HG02870 (cell line): ENCODE measurements around the gene CENPW.

Experiments
- ATAC-seq: cut with Tn5 transposase; IDR thresholded peaks from one replicate; pipeline ENCODE4 v1.9.1; 2021; ENCODE audit warnings: mild to moderate bottlenecking, moderate library complexity; ENCODE audit not compliant: unreplicated experiment

CENPW gene

GRCh38 chr6:126372626-126373025 lies 32.7 kb downstream of the CENPW start:
- ATAC-seq: no peak

- no peak for ATAC-seq
Observed at GRCh38 chr6:126373344-126373743, 33.4 kb downstream of the CENPW start.

DNA sequence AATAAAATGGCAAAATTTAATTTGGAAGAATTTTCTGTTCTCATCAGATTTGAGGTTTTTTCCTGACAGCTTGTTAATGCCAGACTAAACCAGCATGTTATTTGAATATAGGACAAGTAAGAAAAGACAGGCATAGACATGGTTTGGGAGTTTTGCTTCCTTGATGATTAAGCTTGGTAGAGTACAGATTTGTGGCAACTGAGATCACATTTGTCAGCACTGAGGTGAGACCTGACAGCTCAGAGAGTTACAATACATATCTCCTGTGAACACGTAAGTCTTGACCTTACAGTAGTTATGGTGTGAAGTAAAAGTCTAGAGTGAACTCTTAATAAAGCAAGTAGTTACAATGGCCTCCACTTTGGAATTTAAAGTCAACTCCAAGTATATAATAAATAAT lies 34.5 kb downstream of the CENPW start:
- ATAC-seq: no peak

DNA sequence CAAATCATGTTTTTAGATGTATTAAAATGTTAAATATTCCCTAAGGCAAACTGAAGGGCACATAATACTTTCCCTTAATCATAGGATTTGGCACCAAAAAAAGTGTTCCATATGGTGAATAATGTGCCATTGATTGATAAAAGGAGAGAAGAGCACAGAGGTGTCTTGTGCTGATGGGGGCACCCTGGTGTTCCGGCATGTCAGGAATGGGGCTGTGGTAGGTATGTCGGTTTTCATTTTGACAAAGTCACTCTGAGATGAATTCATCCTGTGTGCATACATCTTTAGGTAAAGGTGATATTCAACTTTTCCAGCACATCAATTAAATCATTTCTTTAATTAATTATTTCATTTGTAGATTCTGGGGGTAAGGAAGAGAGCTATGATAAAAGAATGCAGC lies 36.8 kb downstream of the CENPW start:
- ATAC-seq: no peak

DNA sequence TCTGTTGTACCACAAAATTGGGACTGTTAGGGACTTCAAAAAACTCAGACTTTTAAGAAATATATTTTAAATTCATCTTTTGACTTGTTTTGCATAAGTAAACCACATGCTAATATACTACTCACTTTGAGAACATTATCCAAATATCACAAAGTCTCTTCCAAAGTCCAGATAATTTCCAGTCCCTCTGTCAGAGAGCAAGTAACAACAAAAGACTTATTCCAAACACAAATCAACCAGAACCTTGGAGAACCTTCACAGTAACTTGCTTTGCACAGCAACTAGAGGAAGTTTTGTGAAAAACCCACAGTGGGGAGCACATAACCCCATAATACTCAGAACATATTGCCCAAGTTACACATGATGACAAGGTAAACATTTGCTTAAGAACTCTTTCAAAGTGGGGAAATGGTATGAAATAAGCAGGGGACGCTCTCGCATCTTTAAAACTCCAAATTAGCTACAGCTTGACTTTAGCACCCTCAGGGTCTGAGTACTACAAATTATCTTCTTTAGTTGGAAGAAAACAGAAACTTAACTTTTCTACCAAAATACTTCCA lies 37.8 kb downstream of the CENPW start:
- ATAC-seq: no peak

- ATAC-seq: no peak
Observed at GRCh38 chr6:126380072-126380583, 40.2 kb downstream of the CENPW start.

GRCh38 chr6:126381498-126381897 lies 41.6 kb downstream of the CENPW start:
- no peak for ATAC-seq

DNA sequence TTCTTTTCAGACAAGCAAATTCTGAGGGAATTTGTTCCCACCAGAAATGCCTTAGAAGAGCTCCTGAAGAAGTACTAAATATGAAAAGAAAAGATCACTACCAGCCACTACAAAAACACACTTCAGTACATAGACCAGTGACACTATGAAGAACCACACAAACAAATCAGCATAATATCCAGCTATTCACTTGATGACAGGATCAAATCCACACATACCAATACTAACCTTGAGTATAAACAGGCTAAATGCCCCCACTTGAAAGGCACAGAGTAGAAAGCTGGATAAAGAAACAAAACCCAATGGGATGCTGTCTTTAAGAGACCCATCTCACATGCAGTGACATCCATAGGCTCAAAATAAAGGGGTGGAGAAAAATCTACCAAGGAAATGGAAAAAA lies 43.3 kb downstream of the CENPW start:
- no peak for ATAC-seq

DNA sequence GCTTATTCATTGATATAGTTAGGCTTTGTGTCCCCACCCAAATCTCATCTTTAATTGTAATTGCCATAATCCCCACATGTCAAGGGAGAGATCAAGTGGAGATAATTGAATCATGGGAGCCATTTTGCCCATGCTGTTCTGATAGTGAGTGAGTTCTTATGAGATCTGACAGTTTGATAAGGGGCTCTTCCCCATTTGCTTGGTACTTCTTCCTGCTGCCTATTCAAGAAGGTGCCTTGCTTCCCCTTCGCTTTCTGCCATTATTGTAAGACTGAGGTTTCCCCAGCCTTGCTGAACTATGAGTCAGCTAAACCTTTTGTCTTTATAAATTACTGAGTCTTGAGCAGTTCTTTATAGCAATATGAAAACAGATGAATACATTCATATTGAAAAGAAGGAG lies 45.6 kb downstream of the CENPW start:
- no peak for ATAC-seq

DNA sequence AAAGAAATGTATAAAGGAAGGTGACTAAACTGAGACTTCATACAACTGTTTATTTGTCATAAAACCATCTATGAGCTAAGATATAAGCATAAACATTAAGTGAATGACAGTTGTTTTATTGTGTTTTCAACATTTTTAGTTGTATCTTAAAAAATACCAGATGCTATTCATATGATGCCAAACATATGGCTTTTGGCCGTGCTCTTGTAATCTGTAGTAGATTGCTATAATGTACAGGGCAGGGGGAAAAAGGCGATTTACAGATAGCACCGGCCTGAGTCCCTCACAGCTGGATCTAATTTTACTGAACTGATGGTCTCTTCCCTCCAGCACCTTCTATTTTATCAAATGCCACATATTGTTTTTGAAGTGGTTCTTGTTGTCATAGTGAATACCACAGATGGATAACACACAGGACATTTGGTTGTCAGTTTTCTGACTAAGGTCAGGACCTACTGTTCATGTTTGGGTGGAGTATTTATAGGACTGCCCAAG lies 48.2 kb downstream of the CENPW start:
- ATAC-seq: no peak

DNA sequence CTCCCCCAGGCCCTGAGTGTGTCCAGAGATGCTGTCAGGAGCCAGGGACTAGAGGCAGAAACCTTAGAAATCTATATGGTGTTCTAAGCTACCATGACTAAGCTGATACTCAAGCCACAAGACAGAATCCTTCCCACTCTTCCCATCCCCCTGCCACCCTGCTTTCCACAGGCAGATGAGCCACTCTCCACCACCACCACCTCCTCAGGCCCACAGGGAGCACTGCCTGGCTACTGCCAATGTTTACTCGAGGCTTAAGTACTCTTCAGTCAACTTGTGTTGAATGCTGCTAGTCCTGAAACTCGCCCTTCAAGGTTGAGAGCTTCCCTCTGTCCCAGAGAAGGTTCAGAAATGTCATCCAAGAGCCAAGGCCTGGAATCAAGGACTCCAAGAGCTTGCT lies 56.2 kb downstream of the CENPW start:
- ATAC-seq: no peak
